ENCODE data around the gene GRM1.

GRM1 gene

GRCh38 chr6:146316175-146316495 lies 287.3 kb downstream of the GRM1 start:
- DNase-seq (ENCODE audit: low read depth in 2 of 2) = no peak

- no peak for DNase-seq (ENCODE audit: low read depth in 2 of 2)
These were observed 302.2 kb downstream of the GRM1 start for GRCh38 chr6:146331013-146331412.

- DNase-seq (ENCODE audit: low read depth in 2 of 2) = no peak
These were observed 306.5 kb downstream of the GRM1 start for GRCh38 chr6:146335336-146335735.

GRCh38 chr6:146336191-146336590 lies 307.3 kb downstream of the GRM1 start:
- DNase-seq (ENCODE audit: low read depth in 2 of 2) = no peak

- no peak for DNase-seq (ENCODE audit: low read depth in 2 of 2)
These were observed 308.5 kb downstream of the GRM1 start for GRCh38 chr6:146337376-146337775.

- no peak for DNase-seq (ENCODE audit: low read depth in 2 of 2)
These were observed 310.9 kb downstream of the GRM1 start for GRCh38 chr6:146339716-146340115.

- no peak for DNase-seq (ENCODE audit: low read depth in 2 of 2)
These were observed 312.8 kb downstream of the GRM1 start for GRCh38 chr6:146341493-146342230.

GRCh38 chr6:146345598-146345997 lies 316.7 kb downstream of the GRM1 start:
- no peak for DNase-seq (ENCODE audit: low read depth in 2 of 2)

GRCh38 chr6:146347090-146347489 lies 318.2 kb downstream of the GRM1 start:
- no peak for DNase-seq (ENCODE audit: low read depth in 2 of 2)

GRCh38 chr6:146347690-146348089 lies 318.8 kb downstream of the GRM1 start:
- DNase-seq (ENCODE audit: low read depth in 2 of 2) = no peak

- no peak for DNase-seq (ENCODE audit: low read depth in 2 of 2)
These were observed 322.2 kb downstream of the GRM1 start for GRCh38 chr6:146351018-146351417.

GRCh38 chr6:146352163-146352562 lies 323.3 kb downstream of the GRM1 start:
- DNase-seq (ENCODE audit: low read depth in 2 of 2) = no peak

GRCh38 chr6:146354451-146354850 lies 325.6 kb downstream of the GRM1 start:
- no peak for DNase-seq (ENCODE audit: low read depth in 2 of 2)

- no peak for DNase-seq (ENCODE audit: low read depth in 2 of 2)
These were observed 326.7 kb downstream of the GRM1 start for GRCh38 chr6:146355521-146356100.

GRCh38 chr6:146357578-146358430 lies 328.9 kb downstream of the GRM1 start:
- no peak for DNase-seq (ENCODE audit: low read depth in 2 of 2)

- DNase-seq (ENCODE audit: low read depth in 2 of 2) = no peak
These were observed 329.7 kb downstream of the GRM1 start for GRCh38 chr6:146358431-146359046.

GRCh38 chr6:146359131-146359530 lies 330.3 kb downstream of the GRM1 start:
- no peak for DNase-seq (ENCODE audit: low read depth in 2 of 2)

GRCh38 chr6:146361128-146361924 lies 332.5 kb downstream of the GRM1 start:
- DNase-seq (ENCODE audit: low read depth in 2 of 2) = no peak

- no peak for DNase-seq (ENCODE audit: low read depth in 2 of 2)
These were observed 335.2 kb downstream of the GRM1 start for GRCh38 chr6:146363838-146364607.

GRCh38 chr6:146364816-146365594 lies 336.1 kb downstream of the GRM1 start:
- DNase-seq (ENCODE audit: low read depth in 2 of 2) = no peak

Data from stimulated activated CD8-positive, alpha-beta memory T cell treated with anti-CD3 and anti-CD28 coated beads, Interleukin-15, amount 100 ng/mL, for 4 hours (primary cell).